RWPE2 (cell line): Measurements from ENCODE around the gene ZFPM1.
A peak's percentile ranks its signal among the peaks of the same experiment; 100 is the strongest.
"Not testable (repeated sequence)": the region's sequence is repeated elsewhere in the genome, so short reads cannot be mapped to it uniquely, and the experiment has no call there.

Experiments used
- ATAC-seq: fragments of 200-7000 bp; cut with Tn5 transposase; 3 replicates; pipeline ENCODE4 v1.9.1; 2021; ENCODE audit warnings: low read depth
- DNase-seq: peaks from one replicate; pipeline ENCODE4 v3.0.0-alpha.2; 2020; ENCODE audit warnings: low spot score
- H3K27ac ChIP-seq: fragments of 450-650 bp; 2 replicates; pipeline ENCODE4 v1.5.1; 2017; ENCODE audit warnings: mild to moderate bottlenecking; ENCODE audit not compliant: poor library complexity, severe bottlenecking
- H3K27me3 ChIP-seq: fragments of 250-450 bp; sonication (Bioruptor Pico); 2 replicates; pipeline ENCODE4 v1.5.1; 2021; ENCODE audit warnings: mild to moderate bottlenecking, moderate library complexity; ENCODE audit not compliant: insufficient read depth, poor library complexity, severe bottlenecking
- H3K36me3 ChIP-seq: fragments of 250-450 bp; sonication (Bioruptor Pico); 2 replicates; pipeline ENCODE4 v1.5.1; 2020; ENCODE audit warnings: low read depth, mild to moderate bottlenecking, moderate library complexity
- H3K4me1 ChIP-seq: fragments of 250-450 bp; sonication (Bioruptor Pico); 2 replicates; pipeline ENCODE4 v1.5.1; 2021; ENCODE audit warnings: mild to moderate bottlenecking, moderate library complexity; ENCODE audit not compliant: insufficient read depth, poor library complexity, severe bottlenecking
- H3K4me3 ChIP-seq: fragments of 250-450 bp; sonication (Bioruptor Pico); 2 replicates; pipeline ENCODE4 v1.5.1; 2021; ENCODE audit warnings: mild to moderate bottlenecking, moderate library complexity; ENCODE audit not compliant: severe bottlenecking
- H3K9me3 ChIP-seq: fragments of 250-450 bp; sonication (Bioruptor Pico); 2 replicates; pipeline ENCODE4 v1.5.1; 2021; ENCODE audit warnings: mild to moderate bottlenecking, moderate library complexity; ENCODE audit not compliant: severe bottlenecking
- TF ChIP-seq, protein P1 (sequence below): fragments of 450-650 bp; IDR thresholded peaks from one replicate; pipeline ENCODE4 v1.5.1; 2017; ENCODE audit warnings: mild to moderate bottlenecking, moderate library complexity; ENCODE audit not compliant: poor library complexity, severe bottlenecking

Gene ZFPM1

DNA sequence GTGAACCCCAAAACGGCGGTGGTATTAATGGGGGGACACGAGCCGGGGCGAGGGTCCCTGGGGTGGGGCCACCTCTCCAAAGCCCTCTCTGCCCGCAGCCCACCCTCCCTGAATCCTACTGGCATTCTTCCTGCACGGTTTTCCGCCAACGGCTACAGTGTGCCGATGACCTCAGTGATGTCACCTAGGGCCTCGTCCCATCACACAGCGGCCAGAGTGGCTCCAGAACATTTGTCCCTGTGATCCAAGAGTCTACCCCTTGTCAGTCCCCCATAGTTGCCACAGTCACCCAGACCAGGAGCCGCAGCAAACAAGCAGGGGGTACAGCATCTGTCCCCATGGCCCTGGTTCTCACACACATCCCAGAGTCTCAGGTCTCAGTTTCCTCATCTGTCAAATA lies 13.9 kb downstream of the ZFPM1 start:
- H3K27me3 ChIP-seq: no peaks in the 10 kb centered on the region

DNA sequence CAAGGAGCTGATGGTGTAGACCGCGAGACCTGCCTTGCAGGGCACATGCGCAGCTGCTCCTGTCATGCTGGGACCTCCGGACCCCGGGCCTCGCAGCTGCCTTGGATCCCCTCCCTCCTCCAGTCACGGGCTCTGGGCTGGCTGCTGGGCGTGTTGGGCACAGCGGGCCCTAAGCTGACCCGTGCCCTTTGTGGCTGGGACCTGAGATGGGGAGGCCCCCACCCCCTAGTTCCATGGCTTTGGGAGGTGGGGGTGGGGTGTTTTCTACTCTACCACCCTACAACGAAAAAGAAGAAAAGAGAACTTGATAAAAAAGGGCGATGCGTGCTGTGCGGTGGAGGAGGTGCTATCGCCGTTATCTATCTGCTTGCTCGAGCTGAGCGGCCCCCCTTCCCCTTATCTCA lies 14.5 kb downstream of the ZFPM1 start:
- no peak overlapping the region for H3K27ac ChIP-seq
- no peaks in the 10 kb centered on the region for H3K9me3 ChIP-seq
- DNase-seq (no peak), ATAC-seq (no peak)
- no peaks in the 10 kb centered on the region for H3K27me3 ChIP-seq
- H3K4me3 ChIP-seq: no peak overlapping the region
- TF ChIP-seq, protein P1, sequence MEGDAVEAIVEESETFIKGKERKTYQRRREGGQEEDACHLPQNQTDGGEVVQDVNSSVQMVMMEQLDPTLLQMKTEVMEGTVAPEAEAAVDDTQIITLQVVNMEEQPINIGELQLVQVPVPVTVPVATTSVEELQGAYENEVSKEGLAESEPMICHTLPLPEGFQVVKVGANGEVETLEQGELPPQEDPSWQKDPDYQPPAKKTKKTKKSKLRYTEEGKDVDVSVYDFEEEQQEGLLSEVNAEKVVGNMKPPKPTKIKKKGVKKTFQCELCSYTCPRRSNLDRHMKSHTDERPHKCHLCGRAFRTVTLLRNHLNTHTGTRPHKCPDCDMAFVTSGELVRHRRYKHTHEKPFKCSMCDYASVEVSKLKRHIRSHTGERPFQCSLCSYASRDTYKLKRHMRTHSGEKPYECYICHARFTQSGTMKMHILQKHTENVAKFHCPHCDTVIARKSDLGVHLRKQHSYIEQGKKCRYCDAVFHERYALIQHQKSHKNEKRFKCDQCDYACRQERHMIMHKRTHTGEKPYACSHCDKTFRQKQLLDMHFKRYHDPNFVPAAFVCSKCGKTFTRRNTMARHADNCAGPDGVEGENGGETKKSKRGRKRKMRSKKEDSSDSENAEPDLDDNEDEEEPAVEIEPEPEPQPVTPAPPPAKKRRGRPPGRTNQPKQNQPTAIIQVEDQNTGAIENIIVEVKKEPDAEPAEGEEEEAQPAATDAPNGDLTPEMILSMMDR: no peak
- no peaks in the 10 kb centered on the region for H3K4me1 ChIP-seq
- H3K36me3 ChIP-seq: no peaks in the 10 kb centered on the region

More for the DNA sequence above, 13.9 kb downstream of the ZFPM1 start:
- Histone ChIP-seq H3K27ac (no peak overlapping the region), H3K4me3 (no peak overlapping the region), H3K9me3 (no peaks in the 10 kb centered on the region), H3K36me3 (no peaks in the 10 kb centered on the region), H3K4me1 (no peaks in the 10 kb centered on the region)
- DNase-seq: no peak
- no peak for ATAC-seq
- TF ChIP-seq, protein P1: no peak

DNA sequence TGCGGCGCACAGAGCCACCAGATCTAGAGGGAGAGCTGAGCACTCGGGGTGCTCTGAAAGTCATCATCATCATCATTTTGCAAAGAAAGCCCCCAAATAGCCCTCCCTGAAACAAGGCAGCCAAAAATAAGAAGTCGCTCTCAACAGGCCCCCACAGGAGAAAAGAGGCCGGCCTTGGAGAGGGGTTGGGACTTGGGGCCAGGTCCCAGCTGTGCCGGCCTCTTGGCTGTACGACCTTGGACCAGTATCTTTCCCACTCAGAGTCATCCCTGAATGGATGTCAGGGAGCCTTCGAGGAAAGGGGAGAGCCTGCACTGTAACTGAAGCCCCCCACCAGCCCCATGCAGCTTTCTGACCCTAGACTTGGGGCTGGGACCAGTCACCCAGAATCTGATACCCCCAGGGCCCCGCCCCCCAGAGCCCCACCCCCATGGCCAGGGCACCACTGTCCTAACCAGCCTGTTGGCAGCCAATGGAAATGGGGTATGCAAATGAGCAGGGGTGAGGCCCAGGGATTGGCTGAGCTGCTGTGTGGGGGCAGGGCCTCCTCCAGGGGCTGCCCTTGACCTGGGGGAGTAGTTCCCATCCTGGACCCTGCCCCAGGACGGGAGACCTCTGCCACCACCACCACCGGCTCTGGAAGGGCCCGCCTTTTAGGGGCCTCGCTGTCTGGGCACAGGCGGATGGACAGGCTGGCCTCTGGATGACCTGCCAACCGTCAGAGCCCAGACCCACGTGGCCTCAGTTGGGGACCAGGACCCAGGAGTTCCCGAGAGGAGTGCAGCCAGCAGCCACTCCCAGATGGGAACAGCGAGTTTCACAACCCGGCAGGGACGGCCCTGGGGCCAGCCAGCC lies 15.4 kb downstream of the ZFPM1 start:
- H3K4me3 ChIP-seq: no peak overlapping the region
- peak; percentile 61 for ATAC-seq
- no peaks in the 10 kb centered on the region for H3K9me3 ChIP-seq
- H3K27ac ChIP-seq: no peak overlapping the region
- DNase-seq: no peak
- TF ChIP-seq, protein P1: no peak
- no peaks in the 10 kb centered on the region for H3K27me3 ChIP-seq
- H3K36me3 ChIP-seq: no peaks in the 10 kb centered on the region
- no peaks in the 10 kb centered on the region for H3K4me1 ChIP-seq

DNA sequence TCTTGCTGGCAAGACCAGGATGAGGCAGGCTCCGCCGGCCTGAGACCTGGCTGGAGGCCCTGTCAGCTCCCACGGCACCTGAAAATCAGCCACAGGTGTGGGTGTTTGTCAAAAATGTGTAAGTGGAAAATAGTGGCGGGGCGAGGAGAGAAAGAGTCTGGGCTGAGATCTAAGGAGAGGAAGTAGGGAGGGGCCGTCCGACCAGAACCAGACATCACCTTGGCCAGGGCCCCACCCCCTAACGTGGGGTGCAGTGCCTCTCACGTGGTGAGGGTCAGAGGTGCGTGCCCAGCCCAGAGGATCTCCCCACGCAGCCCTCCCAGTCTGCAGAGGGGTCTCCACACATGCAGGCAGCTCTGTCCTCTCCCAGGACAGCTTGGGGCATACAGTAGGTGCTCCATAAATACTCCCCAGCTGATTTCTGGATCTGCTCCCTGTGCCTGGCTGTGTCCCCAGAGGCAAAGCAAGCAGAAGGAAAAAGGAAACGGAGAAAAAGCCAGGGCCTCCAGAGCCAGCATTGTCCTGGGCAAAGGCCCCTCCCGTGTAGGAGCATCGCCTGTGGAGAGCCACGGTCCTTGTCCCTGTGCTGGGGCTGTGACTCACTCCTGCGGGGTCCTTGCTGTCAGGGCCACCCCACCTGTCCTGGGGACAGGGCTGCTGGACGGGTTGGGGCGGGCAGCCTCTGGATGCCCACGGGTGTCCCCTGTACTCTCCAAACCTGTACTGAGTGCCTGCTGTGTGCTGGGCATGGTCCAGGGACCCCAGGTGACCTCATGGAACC lies 16.7 kb downstream of the ZFPM1 start:
- H3K36me3 ChIP-seq: no peaks in the 10 kb centered on the region
- DNase-seq (no peak), ATAC-seq (no peak)
- TF ChIP-seq, protein P1: no peak
- H3K27me3 ChIP-seq: no peaks in the 10 kb centered on the region
- H3K9me3 ChIP-seq: no peaks in the 10 kb centered on the region
- H3K4me3 ChIP-seq: no peak overlapping the region
- H3K4me1 ChIP-seq: no peaks in the 10 kb centered on the region
- no peak overlapping the region for H3K27ac ChIP-seq

DNA sequence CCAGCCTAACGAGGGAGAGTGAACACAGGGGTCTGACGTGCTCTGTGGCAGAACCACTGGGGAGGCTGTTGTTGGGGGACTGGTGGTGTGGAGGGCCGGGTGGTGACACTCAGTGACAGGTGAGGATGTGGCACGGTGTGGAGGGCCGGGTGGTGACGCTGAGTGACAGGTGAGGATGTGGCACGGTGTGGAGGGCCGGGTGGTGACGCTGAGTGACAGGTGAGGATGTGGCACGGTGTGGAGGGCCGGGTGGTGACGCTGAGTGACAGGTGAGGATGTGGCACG lies 17.3 kb downstream of the ZFPM1 start:
- not testable (repeated sequence) for H3K4me1 ChIP-seq, H3K27ac ChIP-seq, ATAC-seq, H3K36me3 ChIP-seq, H3K27me3 ChIP-seq, H3K4me3 ChIP-seq, H3K9me3 ChIP-seq, DNase-seq

DNA sequence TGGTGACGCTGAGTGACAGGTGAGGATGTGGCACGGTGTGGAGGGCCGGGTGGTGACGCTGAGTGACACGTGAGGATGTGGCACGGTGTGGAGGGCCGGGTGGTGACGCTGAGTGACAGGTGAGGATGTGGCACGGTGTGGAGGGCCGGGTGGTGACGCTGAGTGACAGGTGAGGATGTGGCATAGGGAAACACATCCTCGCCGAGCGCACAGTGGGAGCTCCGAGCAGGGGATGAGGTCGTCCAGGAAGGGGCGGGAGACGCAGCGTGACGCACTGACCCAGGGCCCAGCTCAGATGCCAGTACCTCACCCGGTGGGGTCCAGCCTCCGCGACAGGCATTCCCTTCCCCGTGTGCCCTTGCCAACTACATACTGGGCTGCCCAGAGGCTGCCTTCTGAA lies 17.6 kb downstream of the ZFPM1 start:
- not testable (repeated sequence) for H3K27ac ChIP-seq, H3K4me3 ChIP-seq, ATAC-seq, H3K36me3 ChIP-seq, H3K27me3 ChIP-seq, H3K4me1 ChIP-seq, DNase-seq, H3K9me3 ChIP-seq
